Endothelial cell of umbilical vein (primary cell): ENCODE measurements around the gene RAD9B. TPM values are rescaled to one million over a fixed set of nuclear protein-coding genes. Genes with fewer than 3 reads are reported as not detected.

Experiments used
- BruUV-seq: library from RNA; stranded (reverse); fragments of 400-500 nt; replicated peaks from 2 replicates; lab custom pipeline; 2021; lab: Mats Ljungman, UMichigan
- CTCF ChIA-PET: fragments of 300-600, 350-600 bp; sonication (Branson Sonifier 250); formaldehyde crosslinking; loops from one replicate; lab custom pipeline; 2021; ENCODE audit warnings: antibody characterized with exemption, inconsistent platforms; lab: Charles Lee
- POLR2A ChIA-PET: fragments of 300-600, 350-600 bp; sonication (Branson Sonifier 250); formaldehyde crosslinking; loops from one replicate; lab custom pipeline; 2021; ENCODE audit warnings: antibody characterized with exemption, inconsistent platforms; lab: Charles Lee
- DNase-seq: peaks from one replicate; pipeline ENCODE4 v3.0.0-alpha.2; 2011; ENCODE audit warnings: low read depth, low spot score
- FAIRE-seq: peaks from 2 replicates; lab custom pipeline; 2011; peaks lifted over from hg19 to GRCh38; lab: Jason Lieb, UNC
- H2AFZ ChIP-seq: 2 replicates; pipeline ENCODE4 v1.6.0; 2012; ENCODE audit warnings: low read depth, low read length, control low read depth, inconsistent platforms
- H3K27ac ChIP-seq: 2 replicates; pipeline ENCODE4 v1.5.1; 2011; ENCODE audit warnings: low read depth, mild to moderate bottlenecking, control low read depth, low read length, moderate library complexity; ENCODE audit not compliant: insufficient read depth
- H3K27me3 ChIP-seq, 2 experiments: 2 replicates each; pipeline versions ENCODE4 v1.6.0 to v1.6.1; 2011; ENCODE audit warnings: low read length in 2 of 2, mixed read lengths in 1 of 2; ENCODE audit not compliant: control insufficient read depth in 2 of 2, insufficient read depth in 2 of 2
- H3K36me3 ChIP-seq, 2 experiments: 2 replicates in 1 of 2; 3 replicates in 1 of 2; pipeline ENCODE4 v1.5.1; 2011; ENCODE audit warnings: low read length in 2 of 2, mild to moderate bottlenecking in 1 of 2, moderate library complexity in 1 of 2; ENCODE audit not compliant: control insufficient read depth in 2 of 2, insufficient read depth in 2 of 2; ENCODE audit errors: extremely low read depth in 1 of 2
- H3K4me1 ChIP-seq: 3 replicates; pipeline ENCODE4 v1.5.1; 2011; ENCODE audit warnings: mild to moderate bottlenecking, low read length; ENCODE audit not compliant: control insufficient read depth, insufficient read depth; ENCODE audit errors: extremely low read depth
- H3K4me2 ChIP-seq: 2 replicates; pipeline ENCODE4 v1.6.1; 2011; ENCODE audit warnings: low read length, control low read depth, mixed read lengths; ENCODE audit not compliant: insufficient read depth
- H3K4me3 ChIP-seq, 3 experiments: fragments of 200-600 bp in 1 of 3; sonication (generic), shearing (Covaris generic) in 1 of 3; replicated peaks in 1 of 3; 2 replicates each; pipeline ENCODE4 v1.5.1; 2011 to 2016; ENCODE audit warnings: control low read depth in 3 of 3, low read length in 3 of 3, mild to moderate bottlenecking in 2 of 3, inconsistent platforms in 1 of 3, low read depth in 1 of 3, moderate library complexity in 1 of 3; ENCODE audit not compliant: insufficient read depth in 1 of 3
- H3K79me2 ChIP-seq: 2 replicates; pipeline ENCODE4 v1.6.0; 2012; ENCODE audit warnings: low read length, inconsistent platforms; ENCODE audit not compliant: control insufficient read depth, insufficient read depth
- H3K9ac ChIP-seq: replicated peaks from 2 replicates; pipeline ENCODE3; 2011; ENCODE audit warnings: low read length, control low read depth; ENCODE audit not compliant: insufficient read depth; ENCODE audit errors: extremely low read depth
- H3K9me1 ChIP-seq: replicated peaks from 3 replicates; pipeline ENCODE4 v1.6.0; 2011; ENCODE audit warnings: mild to moderate bottlenecking, low read length; ENCODE audit not compliant: control insufficient read depth, insufficient read depth; ENCODE audit errors: extremely low read depth
- H3K9me3 ChIP-seq: replicated peaks from 2 replicates; pipeline ENCODE4 v1.5.1; 2012; ENCODE audit warnings: low read length, inconsistent platforms; ENCODE audit not compliant: control insufficient read depth, insufficient read depth
- H4K20me1 ChIP-seq: replicated peaks from 2 replicates; pipeline ENCODE3; 2011; ENCODE audit warnings: mild to moderate bottlenecking, low read length; ENCODE audit not compliant: control insufficient read depth, insufficient read depth; ENCODE audit errors: extremely low read depth
- EZH2 ChIP-seq: IDR thresholded peaks from 2 replicates; pipeline ENCODE4 v1.6.1; 2012; ENCODE audit warnings: borderline replicate concordance, low read depth, mild to moderate bottlenecking, moderate library complexity, low read length, inconsistent platforms; ENCODE audit not compliant: severe bottlenecking
- FOS ChIP-seq: IDR thresholded peaks from 2 replicates; pipeline ENCODE4 v1.6.1; 2011; ENCODE audit warnings: mild to moderate bottlenecking, low read length, moderate library complexity, borderline replicate concordance; ENCODE audit not compliant: insufficient read depth
- GATA2 ChIP-seq: IDR thresholded peaks from 2 replicates; pipeline ENCODE4 v1.7.0; 2011; ENCODE audit warnings: low read depth, mild to moderate bottlenecking, moderate library complexity, mixed read lengths, low read length; ENCODE audit not compliant: insufficient read length, insufficient read depth
- JUN ChIP-seq: IDR thresholded peaks from 2 replicates; pipeline ENCODE4 v1.6.1; 2011; ENCODE audit warnings: borderline replicate concordance, low read depth; ENCODE audit not compliant: insufficient read length, insufficient read depth
- MYC ChIP-seq: IDR thresholded peaks from one replicate; pipeline ENCODE4 v1.6.1; 2011; ENCODE audit warnings: mild to moderate bottlenecking, low read depth, low read length
- POLR2A ChIP-seq: IDR thresholded peaks from 2 replicates; pipeline ENCODE4 v1.6.1; 2012; ENCODE audit warnings: low read depth, mild to moderate bottlenecking, control low read depth, low read length
- POLR2AphosphoS5 ChIP-seq: IDR thresholded peaks from 2 replicates; pipeline ENCODE4 v1.6.1; 2012; ENCODE audit warnings: low read depth, mild to moderate bottlenecking, control low read depth, low read length, moderate library complexity; ENCODE audit not compliant: insufficient read depth
- dilution Hi-C: fragments of 300-500 bp; cut with MboI; formaldehyde crosslinking; loops from one replicate; pipeline ENCODE4 v1.15.0; 2019; ENCODE audit warnings: low sequenced_read_pairs; ENCODE audit not compliant: extremely low pct_ligation_motif_present
- intact Hi-C: fragments of 100-400 bp; cut with micrococcal nuclease; formaldehyde crosslinking; loops from one replicate; pipeline ENCODE4 v1.10.0; 2022
- polyA plus RNA-seq, 4 experiments: library from polyadenylated mRNA; depleted of rRNA in 3 of 4; stranded (reverse) in 3 of 4; unstranded in 1 of 4; fragments of >200 nt; gene quantifications; 2 replicates each; pipeline versions ENCODE4 v1.2.1 to v1.2.3, GENCODE V29; 2011 to 2012; ENCODE audit warnings: missing spikeins in 1 of 4
- total RNA-seq: library from RNA; stranded (reverse); gene quantifications from 2 replicates; pipeline ENCODE4 v1.2.3, GENCODE V29; 2021
- TF ChIP-seq, protein P1 (sequence below): IDR thresholded peaks from 2 replicates; pipeline ENCODE4 v1.6.1; 2011; ENCODE audit not compliant: insufficient read depth, insufficient read length
- TF ChIP-seq, protein P2 (sequence below), 2 donors: IDR thresholded peaks; 1 replicate in 1 of 2; 2 replicates in 1 of 2; pipeline ENCODE4 v1.5.1; 2011; ENCODE audit warnings: low read length in 2 of 2, mild to moderate bottlenecking in 2 of 2, moderate library complexity in 2 of 2, control low read depth in 1 of 2, inconsistent platforms in 1 of 2, low read depth in 1 of 2; ENCODE audit not compliant: insufficient read depth in 1 of 2; ENCODE audit errors: extremely low read depth in 1 of 2

The RAD9B gene
- total and polyA plus RNA-seq, 2 donors (not counting 3 experiments of a cell fraction or from before 2014, with no cell fraction given): 0.11 to 0.15 TPM

DNA sequence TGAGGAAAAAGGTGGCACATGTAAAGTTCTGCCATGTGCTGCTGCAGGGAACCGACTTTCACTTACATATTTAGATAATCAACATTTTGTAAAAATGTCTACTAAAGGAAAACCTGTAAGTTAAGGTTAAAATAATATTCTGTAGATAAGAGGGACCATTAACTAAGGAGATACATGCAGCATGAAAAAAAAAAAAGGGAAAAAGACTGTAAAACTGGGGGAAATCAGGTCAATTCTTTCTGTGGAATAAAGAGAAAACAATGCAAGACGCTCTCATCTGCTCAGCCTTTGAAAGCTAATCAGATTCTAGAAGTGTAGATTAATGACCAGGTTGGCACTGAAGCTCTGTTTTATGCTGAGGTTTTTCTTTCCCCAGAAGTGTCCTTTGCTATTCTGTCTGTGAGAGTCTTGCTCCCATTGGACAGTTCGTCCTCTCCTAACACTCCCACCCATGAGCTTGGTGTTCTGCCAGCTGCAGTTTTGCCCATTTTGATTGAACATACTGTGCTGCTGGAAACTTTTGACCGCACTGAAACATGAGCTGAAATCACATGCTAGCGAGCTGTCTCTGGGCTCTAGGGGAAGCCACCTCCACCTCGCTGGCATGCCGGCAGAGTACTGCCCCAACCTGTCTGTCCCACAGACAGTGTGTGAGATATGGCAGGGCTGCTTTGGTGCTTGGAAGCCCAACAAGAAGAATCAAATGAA, 41.3 kb downstream of the RAD9B start:
- H3K9ac ChIP-seq: no peak overlapping the region
- FAIRE-seq (no peak), DNase-seq (peak; percentile 88)
- peak overlapping the region; percentile 25 for H3K27ac ChIP-seq
- TF ChIP-seq POLR2A (peak; percentile 22), EZH2 (no peak)
- H3K4me3 ChIP-seq: no peak overlapping the region
- no peaks in the 10 kb centered on the region for H3K27me3 ChIP-seq
- peaks cover 25% of the 10 kb centered on the region for H3K79me2 ChIP-seq
- POLR2A ChIA-PET: interaction anchor here (1.1 kb wide), 1 partner anchor 24 kb away, joined by 3 read pairs; no protein-coding TSS in a partner anchor
- intact Hi-C loops: loop anchor here (2.0 kb wide), 1 partner anchor 31 kb away; no protein-coding TSS in a partner anchor
- no peaks in the 10 kb centered on the region for H3K9me1 ChIP-seq
- peaks cover 0 to 2% of the 10 kb centered on the region in 2 experiments for H3K36me3 ChIP-seq
- H3K4me1 ChIP-seq: peaks cover 61% of the 10 kb centered on the region
- CTCF ChIA-PET: interaction anchor here (1.0 to 1.6 kb wide), 11 partner anchors 8 to 112 kb away, joined by 3 to 11 read pairs (median 5); partner anchors contain the start of gene ARPC3
- dilution Hi-C loops: no loop called here
- H3K9me3 ChIP-seq: no peaks in the 10 kb centered on the region
- H4K20me1 ChIP-seq: no peaks in the 10 kb centered on the region
- no TSS peak for BruUV-seq
- peak overlapping the region; percentile 7 for H3K4me2 ChIP-seq
- H2AFZ ChIP-seq: no peak overlapping the region

DNA sequence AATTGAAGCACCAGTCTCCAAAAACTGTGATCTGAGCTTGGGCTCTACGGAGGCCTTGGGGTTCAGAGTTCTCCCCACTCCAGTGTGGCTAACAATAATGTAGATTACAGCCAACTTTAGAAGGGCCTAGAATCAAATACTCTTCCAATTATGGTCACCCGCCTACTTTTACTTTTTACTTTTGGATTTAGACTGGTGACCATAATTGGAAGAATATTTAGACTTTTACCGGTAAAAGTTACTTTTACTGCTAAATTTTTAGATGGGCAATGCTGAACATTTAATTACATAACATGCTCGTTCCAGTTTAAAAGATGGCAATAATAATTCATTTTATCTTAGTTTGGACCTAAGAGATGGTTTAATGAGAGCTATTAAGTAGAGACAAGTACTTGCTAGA, 41.8 kb downstream of the RAD9B start:
- Histone ChIP-seq H3K79me2 (peaks cover 25% of the 10 kb centered on the region), H3K36me3 (no peaks in the 10 kb centered on the region), H2AFZ (no peak overlapping the region), H3K27ac (peak overlapping the region; percentile 25), H3K4me2 (no peak overlapping the region), H3K27me3 (no peaks in the 10 kb centered on the region), H3K4me3 (no peak overlapping the region), H3K9ac (no peak overlapping the region), H3K9me1 (no peaks in the 10 kb centered on the region), H4K20me1 (no peaks in the 10 kb centered on the region), H3K9me3 (no peaks in the 10 kb centered on the region), H3K4me1 (peaks cover 60% of the 10 kb centered on the region)
- DNase-seq (no peak), FAIRE-seq (no peak)
- ChIA-PET POLR2A (interaction anchor here (1.1 kb wide), 1 partner anchor 25 kb away, joined by 3 read pairs; no protein-coding TSS in a partner anchor), CTCF (interaction anchor here (1.0 to 1.6 kb wide), 11 partner anchors 8 to 113 kb away, joined by 3 to 11 read pairs (median 5); partner anchors contain the start of gene ARPC3)
- dilution Hi-C loops (no loop called here), intact Hi-C loops (loop anchor here (2.0 kb wide), 1 partner anchor 31 kb away; no protein-coding TSS in a partner anchor)
- TF ChIP-seq, protein P1, sequence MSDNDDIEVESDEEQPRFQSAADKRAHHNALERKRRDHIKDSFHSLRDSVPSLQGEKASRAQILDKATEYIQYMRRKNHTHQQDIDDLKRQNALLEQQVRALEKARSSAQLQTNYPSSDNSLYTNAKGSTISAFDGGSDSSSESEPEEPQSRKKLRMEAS: no peak
- TF ChIP-seq POLR2AphosphoS5 (no peak), GATA2 (no peak), FOS (no peak), JUN (no peak), MYC (no peak), EZH2 (no peak), POLR2A (no peak)
- TF ChIP-seq, protein P2, sequence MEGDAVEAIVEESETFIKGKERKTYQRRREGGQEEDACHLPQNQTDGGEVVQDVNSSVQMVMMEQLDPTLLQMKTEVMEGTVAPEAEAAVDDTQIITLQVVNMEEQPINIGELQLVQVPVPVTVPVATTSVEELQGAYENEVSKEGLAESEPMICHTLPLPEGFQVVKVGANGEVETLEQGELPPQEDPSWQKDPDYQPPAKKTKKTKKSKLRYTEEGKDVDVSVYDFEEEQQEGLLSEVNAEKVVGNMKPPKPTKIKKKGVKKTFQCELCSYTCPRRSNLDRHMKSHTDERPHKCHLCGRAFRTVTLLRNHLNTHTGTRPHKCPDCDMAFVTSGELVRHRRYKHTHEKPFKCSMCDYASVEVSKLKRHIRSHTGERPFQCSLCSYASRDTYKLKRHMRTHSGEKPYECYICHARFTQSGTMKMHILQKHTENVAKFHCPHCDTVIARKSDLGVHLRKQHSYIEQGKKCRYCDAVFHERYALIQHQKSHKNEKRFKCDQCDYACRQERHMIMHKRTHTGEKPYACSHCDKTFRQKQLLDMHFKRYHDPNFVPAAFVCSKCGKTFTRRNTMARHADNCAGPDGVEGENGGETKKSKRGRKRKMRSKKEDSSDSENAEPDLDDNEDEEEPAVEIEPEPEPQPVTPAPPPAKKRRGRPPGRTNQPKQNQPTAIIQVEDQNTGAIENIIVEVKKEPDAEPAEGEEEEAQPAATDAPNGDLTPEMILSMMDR (IDR thresholded peaks at IDR 0.05; ENCODE audit: extremely low read depth in 1 of 2, insufficient read depth in 1 of 2, low read depth in 1 of 2, low read length in 2 of 2): no peak
- no TSS peak for BruUV-seq
